DND-41 (cell line): ENCODE data around the gene TOP3A.
"Not testable (repeated sequence)": the region's sequence is repeated elsewhere in the genome, so short reads cannot be mapped to it uniquely, and the experiment has no call there.

Experiments used
- EZH2 ChIP-seq: IDR thresholded peaks from 3 replicates; pipeline ENCODE4 v1.6.1; 2012; ENCODE audit warnings: borderline replicate concordance, low read depth, mild to moderate bottlenecking, moderate library complexity, low read length, inconsistent platforms; ENCODE audit not compliant: severe bottlenecking
- TF ChIP-seq, protein P1 (sequence below): IDR thresholded peaks from 2 replicates; pipeline ENCODE4 v1.5.1; 2012; ENCODE audit warnings: borderline replicate concordance, low read length, moderate library complexity, mild to moderate bottlenecking; ENCODE audit not compliant: poor library complexity, severe bottlenecking; ENCODE audit errors: extremely low read depth

DNA sequence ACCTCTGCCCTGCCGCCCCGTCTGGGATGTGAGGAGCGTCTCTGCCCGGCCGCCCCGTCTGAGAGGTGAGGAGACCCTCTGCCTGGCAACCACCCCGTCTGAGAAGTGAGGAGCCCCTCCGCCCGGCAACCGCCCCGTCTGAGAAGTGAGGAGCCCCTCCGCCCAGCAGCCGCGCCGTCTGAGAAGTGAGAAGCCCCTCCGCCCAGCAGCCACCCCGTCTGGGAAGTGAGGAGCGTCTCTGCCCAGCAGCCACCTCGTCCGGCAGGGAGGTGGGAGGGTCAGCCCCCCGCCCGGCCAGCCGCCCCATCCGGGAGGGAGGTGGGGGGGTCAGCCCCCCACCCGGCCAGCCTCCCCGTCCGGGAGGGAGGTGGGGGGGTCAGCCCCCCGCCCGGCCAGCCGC, 16.7 kb downstream of the TOP3A start:
- TF ChIP-seq, protein P1, sequence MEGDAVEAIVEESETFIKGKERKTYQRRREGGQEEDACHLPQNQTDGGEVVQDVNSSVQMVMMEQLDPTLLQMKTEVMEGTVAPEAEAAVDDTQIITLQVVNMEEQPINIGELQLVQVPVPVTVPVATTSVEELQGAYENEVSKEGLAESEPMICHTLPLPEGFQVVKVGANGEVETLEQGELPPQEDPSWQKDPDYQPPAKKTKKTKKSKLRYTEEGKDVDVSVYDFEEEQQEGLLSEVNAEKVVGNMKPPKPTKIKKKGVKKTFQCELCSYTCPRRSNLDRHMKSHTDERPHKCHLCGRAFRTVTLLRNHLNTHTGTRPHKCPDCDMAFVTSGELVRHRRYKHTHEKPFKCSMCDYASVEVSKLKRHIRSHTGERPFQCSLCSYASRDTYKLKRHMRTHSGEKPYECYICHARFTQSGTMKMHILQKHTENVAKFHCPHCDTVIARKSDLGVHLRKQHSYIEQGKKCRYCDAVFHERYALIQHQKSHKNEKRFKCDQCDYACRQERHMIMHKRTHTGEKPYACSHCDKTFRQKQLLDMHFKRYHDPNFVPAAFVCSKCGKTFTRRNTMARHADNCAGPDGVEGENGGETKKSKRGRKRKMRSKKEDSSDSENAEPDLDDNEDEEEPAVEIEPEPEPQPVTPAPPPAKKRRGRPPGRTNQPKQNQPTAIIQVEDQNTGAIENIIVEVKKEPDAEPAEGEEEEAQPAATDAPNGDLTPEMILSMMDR = not testable (repeated sequence)
- TF ChIP-seq EZH2 = not testable (repeated sequence)
